PFSK-1 (cell line): ENCODE results near the gene REG1A.

Source experiments
- FOXP2 ChIP-seq: optimal IDR thresholded peaks from 2 replicates; pipeline ENCODE3; 2011; ENCODE audit warnings: borderline replicate concordance, control low read depth, inconsistent platforms; ENCODE audit not compliant: insufficient read depth; ENCODE audit errors: extremely low read length, extremely low read depth
- POLR2AphosphoS5 ChIP-seq: IDR thresholded peaks from 2 replicates; pipeline ENCODE4 v1.6.1; 2012; ENCODE audit warnings: low read depth, mild to moderate bottlenecking, control low read depth, low read length, moderate library complexity
- SIN3A ChIP-seq: IDR thresholded peaks from 2 replicates; pipeline ENCODE4 v1.6.1; 2012; ENCODE audit warnings: mild to moderate bottlenecking, low read length, moderate library complexity, borderline replicate concordance; ENCODE audit not compliant: insufficient read depth
- TAF1 ChIP-seq: IDR thresholded peaks from 2 replicates; pipeline ENCODE4 v1.6.1; 2012; ENCODE audit warnings: low read length, control low read depth, borderline replicate concordance; ENCODE audit not compliant: insufficient read depth
- TF ChIP-seq, protein P1 (sequence below), 2 experiments: IDR thresholded peaks; 2 replicates each; pipeline versions ENCODE4 v1.6.1 to v1.8.0; 2011 to 2012; ENCODE audit warnings: low read depth in 2 of 2, low read length in 2 of 2, control low read depth in 1 of 2, inconsistent platforms in 1 of 2, mild to moderate bottlenecking in 1 of 2, moderate library complexity in 1 of 2; ENCODE audit not compliant: insufficient read depth in 1 of 2

DNA sequence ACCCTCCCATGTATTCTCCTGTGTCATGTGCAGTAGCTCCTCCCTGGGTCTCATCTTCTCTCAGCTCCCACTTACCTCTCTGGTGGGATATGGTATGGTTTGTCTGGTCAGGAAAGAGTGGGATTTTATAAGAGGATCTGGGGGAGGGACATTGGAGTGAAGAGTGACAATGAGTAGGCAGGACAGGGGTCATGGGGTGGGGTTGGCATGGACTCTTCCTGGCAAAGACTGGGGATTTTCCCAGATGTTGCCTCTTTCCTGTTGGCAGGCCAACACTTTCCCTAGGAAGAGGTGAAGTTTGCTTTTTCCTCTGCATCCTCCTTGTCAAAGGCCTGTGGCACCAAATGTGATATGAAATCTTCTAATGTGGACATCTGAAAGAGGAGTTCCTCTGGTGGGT, 39.4 kb downstream of the REG1A start, which contains the start of gene REG3A:
- no peak for TF ChIP-seq POLR2AphosphoS5
- TF ChIP-seq, protein P1, sequence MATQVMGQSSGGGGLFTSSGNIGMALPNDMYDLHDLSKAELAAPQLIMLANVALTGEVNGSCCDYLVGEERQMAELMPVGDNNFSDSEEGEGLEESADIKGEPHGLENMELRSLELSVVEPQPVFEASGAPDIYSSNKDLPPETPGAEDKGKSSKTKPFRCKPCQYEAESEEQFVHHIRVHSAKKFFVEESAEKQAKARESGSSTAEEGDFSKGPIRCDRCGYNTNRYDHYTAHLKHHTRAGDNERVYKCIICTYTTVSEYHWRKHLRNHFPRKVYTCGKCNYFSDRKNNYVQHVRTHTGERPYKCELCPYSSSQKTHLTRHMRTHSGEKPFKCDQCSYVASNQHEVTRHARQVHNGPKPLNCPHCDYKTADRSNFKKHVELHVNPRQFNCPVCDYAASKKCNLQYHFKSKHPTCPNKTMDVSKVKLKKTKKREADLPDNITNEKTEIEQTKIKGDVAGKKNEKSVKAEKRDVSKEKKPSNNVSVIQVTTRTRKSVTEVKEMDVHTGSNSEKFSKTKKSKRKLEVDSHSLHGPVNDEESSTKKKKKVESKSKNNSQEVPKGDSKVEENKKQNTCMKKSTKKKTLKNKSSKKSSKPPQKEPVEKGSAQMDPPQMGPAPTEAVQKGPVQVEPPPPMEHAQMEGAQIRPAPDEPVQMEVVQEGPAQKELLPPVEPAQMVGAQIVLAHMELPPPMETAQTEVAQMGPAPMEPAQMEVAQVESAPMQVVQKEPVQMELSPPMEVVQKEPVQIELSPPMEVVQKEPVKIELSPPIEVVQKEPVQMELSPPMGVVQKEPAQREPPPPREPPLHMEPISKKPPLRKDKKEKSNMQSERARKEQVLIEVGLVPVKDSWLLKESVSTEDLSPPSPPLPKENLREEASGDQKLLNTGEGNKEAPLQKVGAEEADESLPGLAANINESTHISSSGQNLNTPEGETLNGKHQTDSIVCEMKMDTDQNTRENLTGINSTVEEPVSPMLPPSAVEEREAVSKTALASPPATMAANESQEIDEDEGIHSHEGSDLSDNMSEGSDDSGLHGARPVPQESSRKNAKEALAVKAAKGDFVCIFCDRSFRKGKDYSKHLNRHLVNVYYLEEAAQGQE (IDR thresholded peaks at IDR 0.05; ENCODE audit: insufficient read depth in 1 of 2, low read depth in 2 of 2, low read length in 2 of 2), result no peak
- TF ChIP-seq TAF1, result no peak
- no peak for TF ChIP-seq SIN3A
- TF ChIP-seq FOXP2, result no peak
